DND-41 (cell line): ENCODE measurements around the gene SRP68.

ENCODE experiments used
- ATAC-seq: fragments of 200-7000 bp; cut with Tn5 transposase; 3 replicates; pipeline ENCODE4 v1.9.1; 2021; ENCODE audit warnings: low read depth; ENCODE audit not compliant: insufficient read depth
- DNase-seq: peaks from one replicate; pipeline ENCODE4 v3.0.0-alpha.2; 2020
- H2AFZ ChIP-seq: 2 replicates; pipeline ENCODE4 v1.6.0; 2012; ENCODE audit warnings: low read depth, low read length
- H3K27ac ChIP-seq: 2 replicates; pipeline ENCODE4 v1.5.1; 2012; ENCODE audit warnings: low read length, inconsistent platforms
- H3K27me3 ChIP-seq: fragments of 200-600 bp; sonication (generic); 2 replicates; pipeline ENCODE4 v1.6.0; 2012; ENCODE audit warnings: low read length, mild to moderate bottlenecking, inconsistent platforms; ENCODE audit not compliant: insufficient read depth, poor library complexity
- H3K36me3 ChIP-seq: 2 replicates; pipeline ENCODE4 v1.5.1; 2012; ENCODE audit warnings: low read length, inconsistent platforms; ENCODE audit not compliant: insufficient read depth
- H3K4me1 ChIP-seq: 2 replicates; pipeline ENCODE4 v1.5.1; 2012; ENCODE audit warnings: mild to moderate bottlenecking, low read length; ENCODE audit not compliant: insufficient read depth
- H3K4me2 ChIP-seq: 2 replicates; pipeline ENCODE4 v1.6.0; 2012; ENCODE audit warnings: mild to moderate bottlenecking, moderate library complexity, low read length, inconsistent platforms; ENCODE audit not compliant: insufficient read depth
- H3K4me3 ChIP-seq, 2 experiments: fragments of 200-600 bp in 1 of 2; shearing (Covaris generic) in 1 of 2; 2 replicates each; pipeline ENCODE4 v1.5.1; 2012 to 2016; ENCODE audit warnings: inconsistent platforms in 2 of 2, low read length in 2 of 2, mild to moderate bottlenecking in 2 of 2, low read depth in 1 of 2, moderate library complexity in 1 of 2
- H3K79me2 ChIP-seq: 2 replicates; pipeline ENCODE4 v1.6.0; 2012; ENCODE audit warnings: low read length, inconsistent platforms; ENCODE audit not compliant: insufficient read depth
- H3K9ac ChIP-seq: 2 replicates; pipeline ENCODE4 v1.6.0; 2012; ENCODE audit warnings: low read depth, mild to moderate bottlenecking, inconsistent platforms, low read length, moderate library complexity
- H3K9me3 ChIP-seq: 2 replicates; pipeline ENCODE4 v1.5.1; 2012; ENCODE audit warnings: low read length, moderate library complexity, mild to moderate bottlenecking, inconsistent platforms; ENCODE audit not compliant: insufficient read depth, severe bottlenecking
- H4K20me1 ChIP-seq: 2 replicates; pipeline ENCODE4 v1.6.0; 2012; ENCODE audit warnings: low read length; ENCODE audit not compliant: insufficient read depth
- EZH2 ChIP-seq: IDR thresholded peaks from 3 replicates; pipeline ENCODE4 v1.6.1; 2012; ENCODE audit warnings: borderline replicate concordance, low read depth, mild to moderate bottlenecking, moderate library complexity, low read length, inconsistent platforms; ENCODE audit not compliant: severe bottlenecking
- TF ChIP-seq, protein P1 (sequence below): IDR thresholded peaks from 2 replicates; pipeline ENCODE4 v1.5.1; 2012; ENCODE audit warnings: borderline replicate concordance, low read length, moderate library complexity, mild to moderate bottlenecking; ENCODE audit not compliant: poor library complexity, severe bottlenecking; ENCODE audit errors: extremely low read depth

SRP68 gene

DNA sequence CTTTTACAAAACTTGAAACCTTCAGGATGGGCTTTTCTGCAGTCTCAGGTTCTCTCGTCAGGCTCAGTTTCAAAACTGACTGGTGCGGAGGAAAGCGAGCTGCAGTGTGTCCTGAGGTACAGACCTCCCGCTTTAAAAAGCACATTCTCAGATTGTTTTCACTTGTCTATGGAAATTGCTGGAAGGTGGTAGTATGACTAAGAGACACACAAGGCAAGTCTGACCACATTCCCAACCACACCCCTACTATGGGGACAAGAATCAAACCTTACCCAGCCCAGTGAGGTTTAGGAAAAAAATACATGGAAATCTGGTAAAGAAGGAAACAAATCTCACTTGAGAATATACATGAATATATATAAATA, 18.2 kb downstream of the SRP68 start:
- DNase-seq (no peak), ATAC-seq (no peak)
- Histone ChIP-seq H4K20me1 (no peaks in the 10 kb centered on the region), H3K9ac (no peak overlapping the region), H3K36me3 (peaks cover 87% of the 10 kb centered on the region), H3K4me1 (no peaks in the 10 kb centered on the region), H2AFZ (no peak overlapping the region), H3K79me2 (peaks cover 17% of the 10 kb centered on the region), H3K4me2 (no peak overlapping the region), H3K9me3 (no peaks in the 10 kb centered on the region), H3K4me3 (no peak overlapping the region), H3K27me3 (no peaks in the 10 kb centered on the region), H3K27ac (no peak overlapping the region)
- TF ChIP-seq, protein P1, sequence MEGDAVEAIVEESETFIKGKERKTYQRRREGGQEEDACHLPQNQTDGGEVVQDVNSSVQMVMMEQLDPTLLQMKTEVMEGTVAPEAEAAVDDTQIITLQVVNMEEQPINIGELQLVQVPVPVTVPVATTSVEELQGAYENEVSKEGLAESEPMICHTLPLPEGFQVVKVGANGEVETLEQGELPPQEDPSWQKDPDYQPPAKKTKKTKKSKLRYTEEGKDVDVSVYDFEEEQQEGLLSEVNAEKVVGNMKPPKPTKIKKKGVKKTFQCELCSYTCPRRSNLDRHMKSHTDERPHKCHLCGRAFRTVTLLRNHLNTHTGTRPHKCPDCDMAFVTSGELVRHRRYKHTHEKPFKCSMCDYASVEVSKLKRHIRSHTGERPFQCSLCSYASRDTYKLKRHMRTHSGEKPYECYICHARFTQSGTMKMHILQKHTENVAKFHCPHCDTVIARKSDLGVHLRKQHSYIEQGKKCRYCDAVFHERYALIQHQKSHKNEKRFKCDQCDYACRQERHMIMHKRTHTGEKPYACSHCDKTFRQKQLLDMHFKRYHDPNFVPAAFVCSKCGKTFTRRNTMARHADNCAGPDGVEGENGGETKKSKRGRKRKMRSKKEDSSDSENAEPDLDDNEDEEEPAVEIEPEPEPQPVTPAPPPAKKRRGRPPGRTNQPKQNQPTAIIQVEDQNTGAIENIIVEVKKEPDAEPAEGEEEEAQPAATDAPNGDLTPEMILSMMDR = no peak
- no peak for TF ChIP-seq EZH2

DNA sequence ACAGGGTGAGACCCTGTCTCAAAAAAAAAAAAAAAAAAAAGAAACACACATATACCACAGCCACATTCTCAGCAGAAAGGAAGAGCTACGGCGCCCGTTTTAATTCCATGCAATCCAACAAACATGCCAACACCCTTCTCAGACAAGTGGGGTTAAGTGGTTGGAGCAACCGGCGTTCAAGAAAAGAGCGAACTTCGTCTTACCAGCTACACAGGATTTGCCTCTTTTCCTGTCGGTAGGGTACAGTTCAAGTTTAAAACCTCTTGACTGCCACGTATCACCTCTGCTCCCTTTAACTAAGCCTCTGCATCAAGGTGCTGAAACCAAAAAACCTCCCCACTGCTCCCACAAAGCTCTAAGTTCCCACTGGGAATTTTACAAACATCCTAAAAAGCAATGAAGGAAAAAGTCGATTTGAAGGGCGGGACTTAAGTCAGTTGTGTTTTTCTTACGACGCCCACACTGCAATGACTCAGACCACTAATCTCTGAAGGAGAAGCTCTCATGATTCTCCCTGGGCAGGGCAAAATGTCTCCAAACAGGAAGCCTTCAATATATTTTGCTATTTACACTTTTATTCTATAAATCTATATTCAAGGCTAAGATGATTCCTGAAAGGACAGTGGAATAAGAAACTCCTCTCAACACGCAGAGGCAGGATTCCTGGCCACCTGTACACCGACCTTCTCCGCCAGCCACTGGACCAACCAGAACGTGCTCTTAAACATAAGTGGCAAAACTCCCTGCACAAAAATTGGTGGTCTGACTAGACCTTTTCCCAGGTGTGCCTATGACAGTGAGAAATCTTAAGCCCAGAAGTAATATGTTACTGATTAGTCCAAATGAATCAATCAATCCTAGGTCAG, 18.8 kb downstream of the SRP68 start:
- H3K36me3 ChIP-seq = peaks cover 87% of the 10 kb centered on the region

DNA sequence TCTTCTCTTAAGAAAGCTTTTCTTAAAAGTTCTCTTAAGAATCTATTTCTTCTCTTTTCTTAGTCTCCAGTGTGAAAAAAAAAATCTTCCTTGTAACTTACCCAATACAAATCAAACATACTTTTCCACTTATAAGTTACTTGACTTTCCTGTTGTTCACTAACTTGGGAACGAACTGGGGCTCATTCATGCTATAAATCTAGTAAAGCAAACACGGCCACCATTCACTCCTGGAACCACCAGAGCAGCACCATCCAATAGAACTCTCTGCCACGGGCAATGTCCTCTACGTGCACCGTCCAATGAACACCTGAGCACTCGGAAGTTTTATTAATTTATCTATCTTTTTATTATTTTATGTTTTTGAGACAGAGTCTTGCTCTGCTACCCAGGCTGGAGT, 20.8 kb downstream of the SRP68 start:
- Histone ChIP-seq H3K79me2 (peaks cover 14% of the 10 kb centered on the region), H3K4me2 (no peak overlapping the region), H3K36me3 (peaks cover 85% of the 10 kb centered on the region), H3K27me3 (no peaks in the 10 kb centered on the region), H3K4me1 (no peaks in the 10 kb centered on the region), H3K9me3 (no peaks in the 10 kb centered on the region), H3K4me3 (no peak overlapping the region), H3K27ac (no peak overlapping the region), H3K9ac (no peak overlapping the region), H2AFZ (no peak overlapping the region), H4K20me1 (no peaks in the 10 kb centered on the region)
- no peak for DNase-seq
- ATAC-seq = no peak
- TF ChIP-seq, protein P1 = no peak
- no peak for TF ChIP-seq EZH2

More for the DNA sequence above, 18.8 kb downstream of the SRP68 start:
- Histone ChIP-seq H3K4me2 (no peak overlapping the region), H3K27me3 (no peaks in the 10 kb centered on the region), H3K4me3 (no peak overlapping the region), H4K20me1 (no peaks in the 10 kb centered on the region), H3K9me3 (no peaks in the 10 kb centered on the region), H3K4me1 (no peaks in the 10 kb centered on the region), H3K9ac (no peak overlapping the region), H3K27ac (no peak overlapping the region), H3K79me2 (peaks cover 17% of the 10 kb centered on the region), H2AFZ (no peak overlapping the region)
- no peak for TF ChIP-seq EZH2
- TF ChIP-seq, protein P1 = no peak
- ATAC-seq = no peak
- no peak for DNase-seq
